Measurements from ENCODE around the gene PRKCQ. TPM values are rescaled to one million over a fixed set of nuclear protein-coding genes. Genes with fewer than 3 reads are reported as not detected.
"Not testable (repeated sequence)": the region's sequence is repeated elsewhere in the genome, so short reads cannot be mapped to it uniquely, and the experiment has no call there.

The PRKCQ gene
- polyA plus RNA-seq, 1 donor (not counting 4 experiments of a cell fraction or from before 2014, with no cell fraction given) = 7.5 TPM

DNA sequence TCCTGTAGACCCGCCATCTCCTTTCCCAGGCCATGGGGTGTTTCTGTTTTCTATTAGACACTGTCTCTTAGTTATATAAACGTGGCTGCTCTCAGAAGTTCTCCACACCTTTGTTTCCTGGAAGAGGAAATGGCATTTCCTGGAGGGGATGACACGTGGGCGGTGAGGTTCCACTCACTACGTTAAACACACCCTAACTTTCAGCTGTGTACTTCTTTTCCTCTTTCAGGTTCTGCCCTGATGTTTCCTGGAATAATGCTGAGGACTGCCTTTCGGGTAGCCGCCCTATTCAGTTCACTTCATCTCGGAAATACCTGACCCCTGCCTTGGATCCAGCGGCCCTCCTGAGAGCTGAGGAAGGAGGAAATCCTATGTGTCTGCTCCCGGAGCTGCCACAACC lies 3.4 kb upstream of the PRKCQ start:
- no peak overlapping the region for H3K4me2 ChIP-seq (ENCODE audit: control insufficient read depth, extremely low read depth, insufficient read depth, low read depth, low read length)

DNA sequence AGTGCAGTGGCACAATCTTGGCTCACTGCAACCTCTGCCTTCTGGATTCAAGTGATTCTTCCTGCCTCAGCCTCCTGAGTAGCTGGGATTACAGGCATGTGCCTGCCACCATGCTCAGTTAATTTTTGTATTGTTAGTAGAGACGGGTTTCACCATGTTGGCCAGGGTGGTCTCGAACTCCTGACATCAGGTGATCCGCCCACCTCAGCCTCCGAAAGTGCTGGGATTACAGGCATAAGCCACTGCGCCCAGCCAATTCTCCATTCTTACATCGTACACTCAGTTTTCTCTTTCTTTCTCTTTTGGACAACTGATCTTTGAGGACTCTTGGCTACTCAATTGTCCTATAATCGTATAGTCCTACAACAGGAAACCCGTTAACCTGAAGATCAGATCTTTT lies 2.8 kb upstream of the PRKCQ start:
- FAIRE-seq; H2AFZ ChIP-seq (ENCODE audit: control insufficient read depth, low read length); H3K4me3 ChIP-seq (ENCODE audit: control insufficient read depth in 2 of 3, extremely low read depth in 1 of 3, insufficient read depth in 2 of 3, low read depth in 1 of 3, low read length in 3 of 3); H3K9me1 ChIP-seq (ENCODE audit: control insufficient read depth, extremely low read depth, insufficient read depth, low read length); H3K27ac ChIP-seq (ENCODE audit: control insufficient read depth, insufficient read depth, low read length); H3K9me3 ChIP-seq (ENCODE audit: control insufficient read depth, low read depth, low read length); dilution Hi-C loops (cut with MboI; ENCODE audit: extremely low pct_ligation_motif_present, low sequenced_read_pairs); H4K20me1 ChIP-seq (ENCODE audit: control insufficient read depth, extremely low read depth, insufficient read depth, low read length); H3K36me3 ChIP-seq (ENCODE audit: control insufficient read depth in 2 of 2, extremely low read depth in 1 of 2, insufficient read depth in 2 of 2, low read length in 2 of 2); H3K9ac ChIP-seq (ENCODE audit: control insufficient read depth, extremely low read depth, insufficient read depth, low read length); H3K4me2 ChIP-seq (ENCODE audit: control insufficient read depth, extremely low read depth, insufficient read depth, low read depth, low read length); DNase-seq (ENCODE audit: low read depth, low spot score); H3K27me3 ChIP-seq (ENCODE audit: control insufficient read depth, extremely low read depth, insufficient read depth, low read length); H3K79me2 ChIP-seq (ENCODE audit: control insufficient read depth, insufficient read depth, low read length): not testable (repeated sequence)
- H3K4me1 ChIP-seq (ENCODE audit: control insufficient read depth, extremely low read depth, insufficient read depth, low read length) = peaks cover 10% of the 10 kb centered on the region

More for the DNA sequence above, 3.4 kb upstream of the PRKCQ start:
- H4K20me1 ChIP-seq (ENCODE audit: control insufficient read depth, extremely low read depth, insufficient read depth, low read length) = no peaks in the 10 kb centered on the region
- no peak overlapping the region for H3K27ac ChIP-seq (ENCODE audit: control insufficient read depth, insufficient read depth, low read length)
- no peak overlapping the region for H2AFZ ChIP-seq (ENCODE audit: control insufficient read depth, low read length)
- peaks cover 10% of the 10 kb centered on the region for H3K4me1 ChIP-seq (ENCODE audit: control insufficient read depth, extremely low read depth, insufficient read depth, low read length)
- TF ChIP-seq, protein P1, sequence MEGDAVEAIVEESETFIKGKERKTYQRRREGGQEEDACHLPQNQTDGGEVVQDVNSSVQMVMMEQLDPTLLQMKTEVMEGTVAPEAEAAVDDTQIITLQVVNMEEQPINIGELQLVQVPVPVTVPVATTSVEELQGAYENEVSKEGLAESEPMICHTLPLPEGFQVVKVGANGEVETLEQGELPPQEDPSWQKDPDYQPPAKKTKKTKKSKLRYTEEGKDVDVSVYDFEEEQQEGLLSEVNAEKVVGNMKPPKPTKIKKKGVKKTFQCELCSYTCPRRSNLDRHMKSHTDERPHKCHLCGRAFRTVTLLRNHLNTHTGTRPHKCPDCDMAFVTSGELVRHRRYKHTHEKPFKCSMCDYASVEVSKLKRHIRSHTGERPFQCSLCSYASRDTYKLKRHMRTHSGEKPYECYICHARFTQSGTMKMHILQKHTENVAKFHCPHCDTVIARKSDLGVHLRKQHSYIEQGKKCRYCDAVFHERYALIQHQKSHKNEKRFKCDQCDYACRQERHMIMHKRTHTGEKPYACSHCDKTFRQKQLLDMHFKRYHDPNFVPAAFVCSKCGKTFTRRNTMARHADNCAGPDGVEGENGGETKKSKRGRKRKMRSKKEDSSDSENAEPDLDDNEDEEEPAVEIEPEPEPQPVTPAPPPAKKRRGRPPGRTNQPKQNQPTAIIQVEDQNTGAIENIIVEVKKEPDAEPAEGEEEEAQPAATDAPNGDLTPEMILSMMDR (optimal IDR thresholded peaks at IDR 0.05 in 1 of 3, IDR thresholded peaks at IDR 0.05 in 1 of 3, conservative IDR thresholded peaks at IDR 0.05 in 1 of 3; ENCODE audit: extremely low read depth in 1 of 3, insufficient read depth in 2 of 3, low read length in 3 of 3) = no peak
- no peak for TF ChIP-seq EZH2 (IDR thresholded peaks at IDR 0.05; ENCODE audit: low read length)
- peaks cover 2% of the 10 kb centered on the region for H3K79me2 ChIP-seq (ENCODE audit: control insufficient read depth, insufficient read depth, low read length)
- H3K36me3 ChIP-seq (ENCODE audit: control insufficient read depth in 2 of 2, extremely low read depth in 1 of 2, insufficient read depth in 2 of 2, low read length in 2 of 2) = peaks cover 0 to 10% of the 10 kb centered on the region in 2 experiments
- dilution Hi-C loops (cut with MboI; ENCODE audit: extremely low pct_ligation_motif_present, low sequenced_read_pairs) = no loop called here
- H3K27me3 ChIP-seq (ENCODE audit: control insufficient read depth, extremely low read depth, insufficient read depth, low read length) = no peaks in the 10 kb centered on the region
- no peaks in the 10 kb centered on the region for H3K9me1 ChIP-seq (ENCODE audit: control insufficient read depth, extremely low read depth, insufficient read depth, low read length)
- no peak overlapping the region for H3K4me3 ChIP-seq (ENCODE audit: control insufficient read depth in 2 of 3, extremely low read depth in 1 of 3, insufficient read depth in 2 of 3, low read depth in 1 of 3, low read length in 3 of 3)
- H3K9me3 ChIP-seq (ENCODE audit: control insufficient read depth, low read depth, low read length) = no peaks in the 10 kb centered on the region
- no peak overlapping the region for H3K9ac ChIP-seq (ENCODE audit: control insufficient read depth, extremely low read depth, insufficient read depth, low read length)
- DNase-seq (ENCODE audit: low read depth, low spot score) (no peak), FAIRE-seq (no peak)

DNA sequence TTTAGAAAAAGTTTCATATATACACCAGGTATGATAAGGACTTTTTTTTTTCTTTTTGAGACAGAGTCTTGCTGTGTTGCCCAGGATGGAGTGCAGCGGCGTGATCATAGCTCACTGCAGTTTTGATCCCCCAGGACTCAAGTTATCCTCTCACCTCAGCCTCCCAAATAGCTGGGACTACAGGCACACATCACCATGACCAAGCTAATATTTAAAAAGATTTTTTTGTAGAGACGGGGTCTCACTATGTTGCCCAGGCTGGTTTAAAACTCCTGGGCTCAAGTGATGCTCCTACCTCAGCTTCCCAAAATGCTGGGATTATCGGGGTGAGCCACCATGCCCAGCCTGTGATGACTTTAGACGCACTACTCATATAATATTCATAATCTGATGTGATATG lies 2.2 kb upstream of the PRKCQ start:
- Histone ChIP-seq H3K27ac (ENCODE audit: control insufficient read depth, insufficient read depth, low read length) (no peak overlapping the region), H3K4me1 (ENCODE audit: control insufficient read depth, extremely low read depth, insufficient read depth, low read length) (peaks cover 10% of the 10 kb centered on the region), H3K9me1 (ENCODE audit: control insufficient read depth, extremely low read depth, insufficient read depth, low read length) (no peaks in the 10 kb centered on the region), H3K9ac (ENCODE audit: control insufficient read depth, extremely low read depth, insufficient read depth, low read length) (no peak overlapping the region), H4K20me1 (ENCODE audit: control insufficient read depth, extremely low read depth, insufficient read depth, low read length) (no peaks in the 10 kb centered on the region), H3K79me2 (ENCODE audit: control insufficient read depth, insufficient read depth, low read length) (peaks cover 2% of the 10 kb centered on the region), H3K4me3 (ENCODE audit: control insufficient read depth in 2 of 3, extremely low read depth in 1 of 3, insufficient read depth in 2 of 3, low read depth in 1 of 3, low read length in 3 of 3) (no peak overlapping the region), H2AFZ (ENCODE audit: control insufficient read depth, low read length) (no peak overlapping the region), H3K9me3 (ENCODE audit: control insufficient read depth, low read depth, low read length) (no peaks in the 10 kb centered on the region), H3K27me3 (ENCODE audit: control insufficient read depth, extremely low read depth, insufficient read depth, low read length) (no peaks in the 10 kb centered on the region), H3K4me2 (ENCODE audit: control insufficient read depth, extremely low read depth, insufficient read depth, low read depth, low read length) (no peak overlapping the region), H3K36me3 (ENCODE audit: control insufficient read depth in 2 of 2, extremely low read depth in 1 of 2, insufficient read depth in 2 of 2, low read length in 2 of 2) (peaks cover 0 to 10% of the 10 kb centered on the region in 2 experiments)
- TF ChIP-seq, protein P1 (optimal IDR thresholded peaks at IDR 0.05 in 1 of 3, IDR thresholded peaks at IDR 0.05 in 1 of 3, conservative IDR thresholded peaks at IDR 0.05 in 1 of 3; ENCODE audit: extremely low read depth in 1 of 3, insufficient read depth in 2 of 3, low read length in 3 of 3) = no peak
- TF ChIP-seq EZH2 (IDR thresholded peaks at IDR 0.05; ENCODE audit: low read length) = no peak
- no peak for DNase-seq (ENCODE audit: low read depth, low spot score)
- no peak for FAIRE-seq
- dilution Hi-C loops (cut with MboI; ENCODE audit: extremely low pct_ligation_motif_present, low sequenced_read_pairs) = no loop called here

Data from keratinocyte (primary cell).